ENCODE data around the gene ALKBH7.
"Not testable (repeated sequence)": the region's sequence is repeated elsewhere in the genome, so short reads cannot be mapped to it uniquely, and the experiment has no call there.

ALKBH7 gene

GRCh38 chr19:6373096-6373812, 660 bp downstream of the ALKBH7 start:
- peak; percentile 92 for DNase-seq

- no peak for DNase-seq
Measured at GRCh38 chr19:6373813-6374108, 1.2 kb downstream of the ALKBH7 start.

GRCh38 chr19:6374161-6374709, 1.6 kb downstream of the ALKBH7 start:
- DNase-seq: no peak

- no peak for DNase-seq
Measured at GRCh38 chr19:6374711-6375410, 2.3 kb downstream of the ALKBH7 start.

GRCh38 chr19:6375411-6376010, 2.9 kb downstream of the ALKBH7 start, which contains the start of gene PSPN:
Gene PSPN (minus strand): TSS chr19:6375933. CDS start chr19:6375849, 84 bp downstream.
- no peak for DNase-seq

GRCh38 chr19:6376512-6377190, 4.1 kb downstream of the ALKBH7 start:
- no peak for DNase-seq

GRCh38 chr19:6378041-6378440, 5.4 kb downstream of the ALKBH7 start:
- no peak for DNase-seq

GRCh38 chr19:6378486-6378885, 5.9 kb downstream of the ALKBH7 start:
- DNase-seq: no peak

GRCh38 chr19:6379744-6380143, 7.2 kb downstream of the ALKBH7 start:
- DNase-seq: no peak

- DNase-seq: no peak
Measured at GRCh38 chr19:6381030-6381750, 8.6 kb downstream of the ALKBH7 start.

- no peak for DNase-seq
Measured at GRCh38 chr19:6383188-6383587, 10.6 kb downstream of the ALKBH7 start.

GRCh38 chr19:6384381-6384780, 11.8 kb downstream of the ALKBH7 start:
- no peak for DNase-seq

GRCh38 chr19:6387372-6387771, 14.8 kb downstream of the ALKBH7 start:
- no peak for DNase-seq

- no peak for DNase-seq
Measured at GRCh38 chr19:6392221-6393073, 19.9 kb downstream of the ALKBH7 start.

- DNase-seq: peak; percentile 97
Measured at GRCh38 chr19:6393074-6393982, 20.7 kb downstream of the ALKBH7 start, which contains the start of gene GTF2F1. Gene GTF2F1 (minus strand): TSS chr19:6393164. CDS start chr19:6392995, 169 bp downstream.

- no peak for DNase-seq
Measured at GRCh38 chr19:6393983-6394412, 21.4 kb downstream of the ALKBH7 start.

GRCh38 chr19:6394831-6395230, 22.2 kb downstream of the ALKBH7 start:
- no peak for DNase-seq

- DNase-seq: no peak
Measured at GRCh38 chr19:6396305-6396704, 23.7 kb downstream of the ALKBH7 start.

GRCh38 chr19:6400062-6400944, 27.7 kb downstream of the ALKBH7 start:
- DNase-seq: not testable (repeated sequence)

Measured in NCI-H1092 treated with DMSO at 0.1 percent for 48 hours (cell line).